H1 (cell line): ENCODE results near the gene ZNF23. TPM values are rescaled to one million over a fixed set of nuclear protein-coding genes. Genes with fewer than 3 reads are reported as not detected.

Source experiments
- SAP30 ChIP-seq: fragments of 300-600 bp; sonication (generic); IDR thresholded peaks from 2 replicates; pipeline ENCODE4 v1.7.1; 2012; ENCODE audit warnings: low read length, moderate library complexity, mild to moderate bottlenecking, inconsistent platforms; ENCODE audit not compliant: insufficient read depth, insufficient replicate concordance
- TCF12 ChIP-seq: IDR thresholded peaks from 2 replicates; pipeline ENCODE4 v1.6.1; 2011; ENCODE audit warnings: low read depth, mild to moderate bottlenecking, low read length
- polyA plus RNA-seq, 7 experiments: library from polyadenylated mRNA; depleted of rRNA in 3 of 7; stranded (reverse) in 5 of 7; unstranded in 2 of 7; fragments of >200 nt in 5 of 7; fragments of 200-250 nt in 2 of 7; gene quantifications; 1 replicate in 5 of 7; 2 replicates in 1 of 7; 4 replicates in 1 of 7; pipeline versions ENCODE4 v1.2.1 to v1.2.3, GENCODE V29; 2011 to 2013; ENCODE audit warnings: missing spikeins in 2 of 7, mixed read lengths in 2 of 7
- total RNA-seq: library from RNA; stranded (reverse); fragmentation: NEBNext Ultra II Directional; extraction: Animal tissue kit (Norgen Biotek cat#: 25700); gene quantifications from 2 replicates; pipeline ENCODE4 v1.2.1, GENCODE V29; 2021
- TF ChIP-seq, protein P1 (sequence below): IDR thresholded peaks from 2 replicates; pipeline ENCODE4 v1.6.1; 2011; ENCODE audit warnings: low read depth, mild to moderate bottlenecking, low read length; ENCODE audit not compliant: insufficient read depth

The ZNF23 gene
- total and polyA plus RNA-seq, 2 of the 8 experiments (the other 6 are each of a cell fraction or from before 2014, with no cell fraction given): 2.4 to 10.2 TPM

DNA sequence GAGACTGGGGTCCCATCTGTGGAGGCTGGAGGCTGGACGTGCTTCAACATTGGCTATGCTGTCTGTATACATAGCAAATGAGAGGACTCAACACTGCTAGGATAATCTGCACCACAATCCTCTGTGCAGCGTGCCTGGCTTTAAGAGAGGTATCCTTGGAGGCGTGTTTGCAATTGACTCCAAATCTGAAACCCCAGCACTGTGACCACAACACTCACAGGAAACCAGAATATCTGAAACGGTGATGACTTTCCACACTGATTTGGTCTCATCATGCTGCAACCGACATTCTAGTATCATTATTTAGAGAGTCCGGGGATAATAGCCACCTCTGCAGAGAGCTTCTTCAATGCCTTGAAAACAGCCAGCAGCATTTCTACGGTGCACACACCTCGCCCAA, 55.3 kb downstream of the ZNF23 start (continued):
- TF ChIP-seq TCF12 (no peak), SAP30 (no peak)
- TF ChIP-seq, protein P1, sequence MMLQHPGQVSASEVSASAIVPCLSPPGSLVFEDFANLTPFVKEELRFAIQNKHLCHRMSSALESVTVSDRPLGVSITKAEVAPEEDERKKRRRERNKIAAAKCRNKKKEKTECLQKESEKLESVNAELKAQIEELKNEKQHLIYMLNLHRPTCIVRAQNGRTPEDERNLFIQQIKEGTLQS: no peak
- TF ChIP-seq, all 59 proteins: peak for 0
